C1 segment of cervical spinal cord (tissue), 14 donors: ENCODE results near the gene KIF20B.

Experiments used
- DNase-seq, 14 donors: peaks; one replicate each; lab custom pipeline; 2025; lab: John Stamatoyannopoulos, UW

KIF20B gene

GRCh38 chr10:89701242-89702120 is at the start of gene KIF20B:
TSS of gene KIF20B (plus strand) at chr10:89701590. CDS start at chr10:89705295, 3,705 bp downstream.
- DNase-seq = peak; percentile 72 to 97 (median 92)

GRCh38 chr10:89651916-89652573 is 49.3 kb upstream of the KIF20B start:
- DNase-seq = no peak

- DNase-seq = no peak
These were observed 48.5 kb upstream of the KIF20B start for GRCh38 chr10:89652806-89653370.

- no peak for DNase-seq
These were observed 48.0 kb upstream of the KIF20B start for GRCh38 chr10:89653410-89653869.

- no peak for DNase-seq
These were observed 45.7 kb upstream of the KIF20B start for GRCh38 chr10:89655722-89656121.

- no peak for DNase-seq
These were observed 44.1 kb upstream of the KIF20B start for GRCh38 chr10:89657302-89657701.

- DNase-seq = no peak
These were observed 42.0 kb upstream of the KIF20B start for GRCh38 chr10:89659143-89660131.

GRCh38 chr10:89662596-89662995 is 38.8 kb upstream of the KIF20B start:
- no peak for DNase-seq

GRCh38 chr10:89663144-89663543 is 38.2 kb upstream of the KIF20B start:
- no peak for DNase-seq

GRCh38 chr10:89664203-89664602 is 37.2 kb upstream of the KIF20B start:
- no peak for DNase-seq

- DNase-seq = no peak
These were observed 36.1 kb upstream of the KIF20B start for GRCh38 chr10:89665302-89665701.

GRCh38 chr10:89666138-89666537 is 35.3 kb upstream of the KIF20B start:
- no peak for DNase-seq

- no peak for DNase-seq
These were observed 32.9 kb upstream of the KIF20B start for GRCh38 chr10:89668386-89669071.

GRCh38 chr10:89669985-89670384 is 31.4 kb upstream of the KIF20B start:
- no peak for DNase-seq

- no peak for DNase-seq
These were observed 30.5 kb upstream of the KIF20B start for GRCh38 chr10:89670926-89671325.

- DNase-seq = no peak
These were observed 24.0 kb upstream of the KIF20B start for GRCh38 chr10:89677341-89677740.

GRCh38 chr10:89679986-89680385 is 21.4 kb upstream of the KIF20B start:
- DNase-seq = no peak

GRCh38 chr10:89683883-89684282 is 17.5 kb upstream of the KIF20B start:
- no peak for DNase-seq

- DNase-seq = no peak
These were observed 16.8 kb upstream of the KIF20B start for GRCh38 chr10:89684604-89685003.

GRCh38 chr10:89685936-89686335 is 15.5 kb upstream of the KIF20B start:
- no peak for DNase-seq

GRCh38 chr10:89690027-89690426 is 11.4 kb upstream of the KIF20B start:
- no peak for DNase-seq
